HG02938 (cell line): Measurements from ENCODE around the gene TBX1.

ENCODE experiments used
- ATAC-seq: cut with Tn5 transposase; IDR thresholded peaks from one replicate; pipeline ENCODE4 v1.9.1; 2021; ENCODE audit warnings: mild to moderate bottlenecking, moderate library complexity; ENCODE audit not compliant: unreplicated experiment

The TBX1 gene

DNA sequence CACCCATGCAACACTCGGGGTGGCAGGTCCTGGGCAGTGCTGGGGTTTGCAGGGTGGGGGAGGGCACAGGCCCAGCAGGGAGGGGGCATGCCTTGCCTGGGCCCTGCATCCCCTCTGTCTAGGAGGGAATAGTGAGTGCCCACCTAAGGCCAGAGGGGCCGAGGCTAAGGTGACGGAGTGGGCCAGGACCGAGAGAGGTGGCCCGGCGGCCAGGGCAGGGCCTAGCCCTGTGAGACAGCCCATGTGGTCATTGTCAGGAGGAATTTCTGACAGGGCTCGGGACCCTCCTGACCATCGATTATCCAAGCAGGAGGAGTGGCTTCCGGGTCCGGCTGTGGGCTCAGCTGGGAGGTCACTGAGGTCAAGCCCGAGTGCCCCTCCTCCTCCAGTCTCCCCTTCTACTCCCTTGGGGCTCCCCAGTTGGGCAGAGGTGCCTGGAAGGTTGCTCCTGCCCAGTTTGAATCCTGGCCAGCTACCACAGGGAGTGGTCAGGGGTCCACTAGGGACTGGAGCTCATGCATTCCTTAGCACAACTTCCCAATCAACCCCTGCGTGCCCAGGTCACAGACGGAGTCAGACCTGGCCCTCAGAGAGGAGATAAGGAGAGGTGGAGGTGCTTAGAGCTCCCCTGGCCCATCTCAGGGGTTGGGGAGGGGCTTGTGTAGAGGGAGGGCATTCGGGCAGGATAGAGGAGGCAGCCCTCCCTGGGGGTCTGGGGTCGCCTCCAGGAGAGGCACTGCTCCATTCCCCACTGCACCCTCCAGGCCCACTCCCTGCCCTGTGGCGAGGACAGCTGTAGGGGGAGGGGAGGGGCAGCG lies 22.5 kb upstream of the TBX1 start:
- ATAC-seq, result no peak

DNA sequence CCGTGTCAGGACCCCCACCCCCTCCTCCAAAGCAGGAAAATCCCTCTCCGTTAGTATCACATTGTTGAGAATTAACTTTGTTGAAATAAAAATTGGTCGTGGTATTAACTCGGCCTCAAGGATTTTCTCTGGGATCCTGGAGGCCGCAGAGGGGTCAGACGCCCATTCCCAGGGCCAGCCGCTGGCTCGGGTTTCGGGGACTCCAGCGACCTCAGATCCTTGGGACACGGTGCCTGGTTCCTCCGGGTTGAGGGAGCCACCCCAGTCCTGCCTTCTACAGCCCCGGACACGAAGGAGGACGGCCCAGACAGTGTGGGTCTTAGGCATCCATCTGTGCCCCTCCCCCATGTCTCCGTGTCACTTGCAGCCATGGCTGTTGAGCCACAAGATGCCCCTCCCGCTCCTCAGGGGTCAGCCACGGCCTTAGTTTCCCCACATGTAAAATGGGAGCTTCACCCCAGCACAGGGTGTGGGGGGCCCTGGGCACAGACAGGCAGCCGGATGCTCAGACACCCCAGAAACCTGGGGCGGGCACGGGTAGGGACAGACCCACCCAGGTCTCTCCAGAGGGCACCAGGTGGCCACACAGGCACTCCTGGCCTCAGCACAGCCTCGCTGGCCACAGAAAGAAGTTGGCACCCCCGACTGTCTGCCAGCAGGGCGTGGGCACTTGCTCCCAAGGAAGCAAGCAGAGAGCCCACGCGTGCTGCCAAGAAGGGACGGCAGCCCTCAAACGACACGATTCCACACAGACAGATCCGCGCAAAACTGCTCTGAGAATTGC lies 21.7 kb upstream of the TBX1 start:
- no peak for ATAC-seq

DNA sequence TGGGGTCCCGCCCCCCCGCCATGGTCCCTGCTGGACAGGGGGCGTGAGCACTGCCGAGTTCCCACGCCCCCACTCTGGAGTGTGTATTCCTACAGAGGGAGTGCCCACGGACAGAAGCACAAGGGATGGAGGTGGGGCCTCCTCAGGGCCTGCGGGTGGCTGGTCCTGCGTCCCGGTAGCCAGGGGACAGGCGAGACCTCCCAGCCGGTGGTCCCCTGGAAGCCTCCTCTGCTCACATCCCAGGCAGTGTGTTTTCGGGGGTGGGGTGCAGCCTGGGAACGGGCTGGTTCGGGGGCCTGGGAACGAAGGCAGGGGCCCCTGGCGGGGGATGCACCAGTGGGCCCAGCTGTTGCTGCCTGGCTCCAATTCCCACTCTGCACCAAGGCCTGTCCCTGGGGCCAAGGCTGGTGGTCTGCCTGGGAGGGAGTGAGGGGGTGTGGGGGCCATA lies 21.1 kb upstream of the TBX1 start:
- ATAC-seq, result no peak

DNA sequence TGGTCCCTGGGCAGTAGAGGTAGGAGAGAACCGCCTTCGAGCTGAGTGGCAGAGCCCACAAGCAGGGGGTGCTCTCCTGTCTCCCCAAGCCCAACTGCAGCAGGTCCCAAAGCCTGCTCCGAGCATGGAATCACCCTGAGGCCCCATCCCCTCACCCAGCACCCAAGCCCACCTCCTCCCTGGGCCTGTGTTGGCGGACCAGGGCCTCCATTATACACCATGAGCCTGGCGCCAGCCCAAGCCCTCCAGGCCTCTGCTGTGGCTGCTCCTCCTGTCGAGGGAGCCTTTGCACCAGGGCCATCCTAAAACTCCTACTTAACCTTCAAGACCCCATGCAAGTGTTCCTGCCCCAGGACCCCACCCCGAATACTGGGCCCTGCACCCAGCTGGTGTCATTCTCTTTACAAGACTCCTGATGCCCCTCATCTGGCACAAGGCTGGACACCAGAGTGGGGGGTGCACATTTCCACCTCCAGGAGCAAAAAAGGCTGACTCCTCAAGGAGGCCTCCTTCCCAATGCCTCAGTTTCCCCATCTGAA lies 20.6 kb upstream of the TBX1 start:
- ATAC-seq, result no peak

DNA sequence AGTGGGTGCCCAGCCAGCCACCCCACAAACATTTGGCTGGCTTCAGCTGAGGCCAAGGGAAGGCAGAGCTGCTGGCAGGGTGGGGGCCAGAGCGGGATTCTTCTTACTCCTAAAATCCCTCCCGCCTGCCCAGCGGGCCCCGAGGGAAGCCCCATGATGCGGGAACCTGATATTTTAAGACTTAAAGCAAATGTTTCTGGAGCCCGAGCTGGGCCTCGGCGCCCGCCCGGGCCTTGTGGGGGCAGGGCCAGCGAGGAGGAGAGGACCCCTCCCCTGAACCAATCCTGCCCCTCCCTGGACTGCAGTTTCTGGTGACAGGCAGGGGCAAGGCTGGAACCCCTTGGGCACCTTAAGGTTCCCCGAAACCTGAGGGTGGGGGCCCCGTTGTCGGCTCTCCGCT lies 20.0 kb upstream of the TBX1 start:
- no peak for ATAC-seq

DNA sequence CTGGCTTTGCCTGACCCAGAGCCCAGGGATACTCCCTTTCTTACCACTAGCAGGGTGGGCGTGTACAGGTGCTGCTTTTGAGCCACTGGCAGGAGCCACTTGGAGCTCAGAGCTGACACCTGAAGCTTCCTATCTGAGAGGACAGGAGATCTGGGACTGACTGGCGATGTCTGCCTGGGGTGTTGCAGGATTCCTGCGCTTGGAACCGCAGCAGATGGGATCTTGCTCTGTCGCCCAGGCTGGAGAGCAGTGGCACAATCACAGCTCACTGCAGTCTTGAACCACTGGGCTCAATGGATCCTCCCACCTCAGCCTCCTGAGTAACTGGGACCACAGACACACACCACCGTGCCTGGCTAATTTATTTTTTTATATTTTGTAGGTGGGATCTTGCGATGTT lies 19.5 kb upstream of the TBX1 start:
- ATAC-seq, result no peak

DNA sequence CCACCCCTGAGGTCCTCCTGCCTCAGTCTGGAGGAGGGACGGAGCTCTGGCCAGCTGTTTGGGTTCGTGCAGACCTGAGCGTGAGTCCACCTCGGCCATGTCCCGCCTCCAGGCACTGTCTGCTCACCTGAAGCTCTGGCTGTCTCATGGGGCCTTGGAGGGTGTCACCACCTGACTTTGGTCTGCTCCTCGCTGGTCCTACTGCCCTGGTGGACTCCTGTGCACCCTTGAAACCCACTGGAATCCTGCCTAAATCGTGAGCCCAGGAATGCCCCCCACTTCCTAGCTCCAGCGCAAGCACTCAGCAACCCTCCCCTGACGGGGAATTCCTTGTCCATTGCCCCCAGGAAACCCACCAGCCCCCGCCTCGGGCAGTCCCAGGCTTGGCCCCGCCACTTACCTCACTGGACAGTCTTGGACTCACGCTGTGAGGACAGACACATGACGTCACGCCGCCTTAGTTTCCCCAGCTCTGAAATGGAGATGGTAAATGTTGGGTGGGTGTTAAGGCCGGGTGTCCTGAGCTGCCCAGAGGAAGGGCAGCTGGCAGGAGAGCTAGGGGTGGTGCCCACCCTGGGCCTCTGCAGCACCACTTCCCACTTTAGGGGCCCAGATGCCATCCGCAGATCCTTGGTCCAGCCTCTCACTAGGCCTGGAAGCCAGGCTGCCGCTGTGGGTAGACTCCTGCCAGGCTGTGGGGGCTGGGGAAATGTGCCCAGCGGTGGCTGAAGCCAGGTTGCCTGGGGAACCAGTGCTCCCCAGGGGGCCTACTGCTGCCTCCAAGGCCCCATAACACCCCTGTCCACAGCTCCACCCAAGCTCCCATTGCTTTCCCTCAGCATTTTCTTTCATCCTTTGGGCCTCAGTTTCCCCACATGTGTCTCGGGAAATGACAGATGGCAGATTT lies 18.2 kb upstream of the TBX1 start:
- no peak for ATAC-seq

DNA sequence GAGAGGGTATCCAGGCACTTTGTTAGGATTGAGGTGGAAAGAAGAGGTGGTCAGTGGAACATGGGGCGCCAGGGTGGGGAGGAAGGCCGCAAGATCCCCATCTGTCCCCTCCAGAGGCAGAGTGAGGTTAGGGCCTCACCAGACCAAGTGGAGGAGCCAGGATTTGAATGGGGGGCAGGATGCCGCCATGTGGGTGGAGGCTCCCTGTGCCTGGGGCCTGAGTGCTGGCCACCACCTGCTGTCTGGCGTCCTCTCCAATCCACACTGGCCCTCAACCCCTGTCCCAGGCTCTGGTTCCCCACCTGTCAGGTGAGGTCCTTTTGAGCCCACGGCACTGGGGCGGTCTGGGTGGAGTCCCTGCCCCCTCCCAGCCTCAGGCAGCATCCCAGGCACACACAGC lies 17.5 kb upstream of the TBX1 start:
- ATAC-seq, result no peak

DNA sequence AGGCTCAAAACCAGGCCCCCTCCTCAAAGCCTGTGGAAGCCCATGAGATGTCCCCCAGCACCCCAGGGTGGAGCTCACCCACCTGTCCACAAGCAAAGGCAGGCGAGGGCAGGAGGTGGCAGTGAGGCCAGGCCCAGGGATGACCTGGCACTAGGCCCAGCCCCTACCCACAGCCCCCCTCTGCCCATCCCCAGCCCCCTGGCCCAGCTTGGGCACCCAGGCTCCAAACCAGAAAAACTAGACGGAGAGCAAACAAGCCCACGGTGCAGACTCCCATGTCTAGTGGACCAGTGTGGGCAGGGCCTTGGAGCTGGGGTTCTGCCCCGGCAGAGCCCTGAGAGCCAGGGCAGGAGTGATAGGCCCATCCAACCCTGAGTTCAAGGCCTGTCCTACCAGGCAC lies 16.9 kb upstream of the TBX1 start:
- ATAC-seq, result no peak

DNA sequence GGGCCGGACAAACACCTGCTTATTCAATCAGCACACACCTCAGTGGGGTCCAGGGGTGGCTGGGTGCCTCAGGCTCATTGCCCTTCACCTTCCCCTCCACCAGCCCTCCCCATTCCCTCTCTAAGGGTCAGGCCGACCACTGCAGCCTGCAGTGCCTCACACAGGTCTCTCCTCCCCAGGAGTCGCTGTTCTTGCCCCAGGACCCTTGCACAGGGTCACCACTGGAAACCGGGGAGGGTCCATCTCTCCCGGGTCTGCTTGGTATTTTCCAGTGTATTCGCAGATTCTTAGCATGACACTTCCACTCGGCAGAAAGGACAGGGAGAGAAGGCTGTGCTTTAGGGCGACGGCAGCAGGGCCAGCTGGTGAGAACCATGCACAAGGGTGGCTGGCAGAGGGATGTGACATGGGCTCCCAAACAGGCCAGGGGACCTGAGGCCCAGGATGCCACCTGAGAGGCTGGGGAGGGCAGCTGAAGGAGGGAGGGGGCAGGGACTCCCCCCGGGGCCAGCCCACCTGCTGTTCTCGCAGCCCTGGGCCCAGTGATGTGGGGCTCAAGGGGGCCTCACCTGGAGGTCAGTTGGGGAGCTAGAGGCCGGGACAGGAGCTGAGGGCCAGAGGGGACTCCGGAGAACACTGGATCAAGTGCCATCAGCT lies 16.1 kb upstream of the TBX1 start:
- ATAC-seq, result no peak

DNA sequence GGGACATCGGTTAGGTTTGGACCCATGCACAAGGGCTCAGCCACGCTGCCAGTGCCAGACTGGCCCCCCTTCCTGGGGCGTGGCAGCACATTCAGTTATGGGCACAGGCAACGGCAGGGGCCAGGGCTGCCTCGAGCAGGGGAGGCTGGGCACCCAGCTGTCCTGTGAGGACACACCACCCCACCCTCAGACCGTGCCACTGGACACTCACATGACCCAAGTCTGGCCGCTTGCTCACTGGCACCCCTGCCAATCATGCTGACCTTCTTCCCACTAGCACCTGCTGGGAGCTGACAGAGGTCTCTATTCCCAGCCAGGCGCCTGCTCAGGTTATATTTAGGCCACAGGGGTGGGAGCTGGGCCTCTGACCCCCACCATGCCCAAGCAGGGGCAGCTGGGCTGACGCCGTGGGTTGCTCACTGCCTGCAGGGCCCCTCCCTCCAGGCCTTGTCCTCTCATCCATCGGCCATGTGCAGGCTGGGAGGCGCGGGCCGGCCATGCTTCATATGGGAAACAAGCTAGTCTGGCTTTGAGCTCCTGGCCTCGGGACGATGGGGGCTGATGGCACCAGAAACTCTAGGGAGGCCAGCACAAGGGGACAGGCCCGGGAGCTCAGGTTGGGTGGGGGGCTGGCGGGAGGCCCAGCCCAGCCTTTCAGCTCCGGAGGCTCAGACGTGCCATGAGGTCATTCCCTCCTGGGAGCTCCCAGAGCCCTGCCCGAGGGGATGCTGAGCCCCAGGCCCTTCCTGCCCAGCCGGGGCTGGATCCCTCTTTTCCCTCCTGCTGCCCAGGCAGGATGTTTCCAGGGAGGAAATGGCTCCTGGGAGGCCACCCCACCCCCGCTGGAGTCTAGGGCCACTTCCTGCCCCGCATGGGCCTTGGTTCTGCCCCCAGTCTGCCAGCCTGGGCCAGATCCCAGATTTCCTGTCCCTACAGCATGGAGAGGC lies 15.2 kb upstream of the TBX1 start:
- ATAC-seq, result no peak

DNA sequence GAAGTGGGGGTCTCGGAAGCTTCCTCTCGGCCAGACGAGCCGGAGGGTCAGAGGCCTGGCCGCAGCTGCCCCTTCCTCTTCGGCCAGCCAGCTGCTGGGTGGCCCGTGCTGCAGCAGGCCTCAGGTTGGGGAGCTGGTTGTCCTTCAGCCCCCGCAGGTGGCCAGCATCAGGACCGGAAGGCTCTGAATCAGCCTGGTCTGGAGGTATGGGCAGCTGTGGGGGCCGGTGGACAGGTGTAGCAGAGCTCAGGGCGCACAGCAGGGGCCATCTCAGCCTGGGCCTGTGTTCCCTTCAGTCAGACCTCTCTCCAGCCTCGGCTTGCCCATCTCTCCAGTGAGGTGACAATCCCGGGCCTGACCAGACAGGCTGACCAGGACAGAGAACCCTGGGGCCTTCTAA lies 13.9 kb upstream of the TBX1 start:
- ATAC-seq, result no peak

DNA sequence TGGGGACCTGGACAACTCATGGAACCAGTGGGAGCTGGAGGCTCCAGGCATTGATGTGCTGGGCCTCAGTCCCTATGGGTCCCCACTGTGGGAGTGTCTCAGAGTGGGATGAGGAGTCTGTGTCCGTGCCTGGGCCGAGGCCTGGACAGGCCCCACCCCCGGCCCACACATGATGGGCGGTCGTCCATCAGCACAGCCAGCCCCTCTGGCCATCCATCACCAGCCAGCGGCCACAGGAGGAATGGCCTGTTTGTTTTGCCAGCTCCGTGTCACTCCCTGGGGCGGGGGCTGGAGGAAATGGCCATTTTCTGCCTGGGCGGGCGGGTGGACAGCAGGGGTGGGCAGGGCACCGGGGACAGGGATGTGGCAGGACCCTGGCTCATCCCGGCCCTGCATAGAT lies 13.0 kb upstream of the TBX1 start:
- ATAC-seq, result no peak

DNA sequence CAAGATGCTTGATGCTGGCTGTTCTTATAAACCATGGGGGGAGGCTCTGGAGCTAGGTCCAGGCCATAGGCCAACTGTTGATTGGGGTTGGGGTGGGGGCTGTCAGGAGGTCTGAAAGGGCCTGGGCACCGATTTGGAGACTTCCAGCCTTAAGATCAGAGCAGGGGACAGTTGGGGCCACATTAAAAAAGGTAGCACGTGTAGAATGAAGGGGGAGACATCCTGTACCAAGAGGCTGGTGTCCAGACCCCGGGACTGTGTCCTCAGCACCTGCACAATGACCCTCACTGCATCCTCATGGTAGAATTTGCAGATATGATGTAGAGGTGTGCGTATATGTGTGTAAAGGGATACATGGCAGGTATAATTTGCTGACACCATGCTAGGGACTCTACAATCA lies 12.4 kb upstream of the TBX1 start:
- ATAC-seq, result no peak

DNA sequence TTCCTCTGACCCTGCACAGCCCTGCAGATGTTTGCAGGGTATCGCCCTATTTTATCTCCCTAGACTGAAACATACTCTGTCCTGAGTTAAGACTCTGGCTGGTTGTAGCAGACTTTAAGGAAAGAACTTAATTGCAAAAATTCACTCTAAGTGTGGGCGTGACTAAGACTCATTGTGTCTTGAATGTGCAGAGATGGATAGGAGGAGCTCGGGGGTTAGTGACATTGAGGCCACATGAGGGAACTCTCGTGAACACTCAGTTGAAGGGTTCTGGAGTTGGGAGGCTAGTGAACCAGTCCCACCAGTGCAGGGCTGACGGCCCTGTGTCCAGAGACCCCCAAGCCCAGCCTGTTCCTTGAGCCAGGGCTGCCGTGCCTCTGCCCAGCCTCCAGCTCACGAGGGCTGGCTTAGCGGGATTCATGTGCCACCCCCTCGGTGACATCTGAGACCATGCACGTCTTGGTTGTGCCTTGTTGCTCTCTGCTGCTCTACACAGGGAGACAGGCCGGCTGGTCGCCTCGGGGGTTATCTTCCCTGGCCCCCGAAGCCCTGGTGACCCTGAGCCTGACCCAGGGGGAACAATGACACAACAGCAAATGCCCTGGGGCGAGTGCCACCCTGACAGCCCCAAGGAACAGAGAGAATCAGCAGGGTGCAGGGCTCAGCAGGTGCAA lies 11.4 kb upstream of the TBX1 start:
- ATAC-seq, result no peak

DNA sequence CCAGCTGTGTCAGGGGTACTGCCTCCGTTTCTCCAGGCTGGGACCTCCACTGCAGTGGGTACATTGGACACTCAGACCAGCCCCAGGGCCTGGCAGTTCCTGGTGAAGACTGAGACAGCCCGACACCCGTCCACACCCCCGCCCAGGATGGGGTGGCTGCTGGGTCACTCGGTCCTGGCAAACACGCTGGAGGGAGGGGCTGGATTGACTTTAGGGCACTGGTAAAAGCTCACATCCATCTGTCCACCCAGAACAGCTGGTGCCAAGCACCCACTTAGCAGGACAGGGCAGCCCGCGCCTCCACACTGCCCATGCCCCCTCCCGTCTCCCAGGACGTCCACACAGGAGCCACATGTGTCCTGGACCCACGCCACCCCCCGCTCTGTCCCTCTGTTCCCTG lies 10.7 kb upstream of the TBX1 start:
- ATAC-seq, result no peak

DNA sequence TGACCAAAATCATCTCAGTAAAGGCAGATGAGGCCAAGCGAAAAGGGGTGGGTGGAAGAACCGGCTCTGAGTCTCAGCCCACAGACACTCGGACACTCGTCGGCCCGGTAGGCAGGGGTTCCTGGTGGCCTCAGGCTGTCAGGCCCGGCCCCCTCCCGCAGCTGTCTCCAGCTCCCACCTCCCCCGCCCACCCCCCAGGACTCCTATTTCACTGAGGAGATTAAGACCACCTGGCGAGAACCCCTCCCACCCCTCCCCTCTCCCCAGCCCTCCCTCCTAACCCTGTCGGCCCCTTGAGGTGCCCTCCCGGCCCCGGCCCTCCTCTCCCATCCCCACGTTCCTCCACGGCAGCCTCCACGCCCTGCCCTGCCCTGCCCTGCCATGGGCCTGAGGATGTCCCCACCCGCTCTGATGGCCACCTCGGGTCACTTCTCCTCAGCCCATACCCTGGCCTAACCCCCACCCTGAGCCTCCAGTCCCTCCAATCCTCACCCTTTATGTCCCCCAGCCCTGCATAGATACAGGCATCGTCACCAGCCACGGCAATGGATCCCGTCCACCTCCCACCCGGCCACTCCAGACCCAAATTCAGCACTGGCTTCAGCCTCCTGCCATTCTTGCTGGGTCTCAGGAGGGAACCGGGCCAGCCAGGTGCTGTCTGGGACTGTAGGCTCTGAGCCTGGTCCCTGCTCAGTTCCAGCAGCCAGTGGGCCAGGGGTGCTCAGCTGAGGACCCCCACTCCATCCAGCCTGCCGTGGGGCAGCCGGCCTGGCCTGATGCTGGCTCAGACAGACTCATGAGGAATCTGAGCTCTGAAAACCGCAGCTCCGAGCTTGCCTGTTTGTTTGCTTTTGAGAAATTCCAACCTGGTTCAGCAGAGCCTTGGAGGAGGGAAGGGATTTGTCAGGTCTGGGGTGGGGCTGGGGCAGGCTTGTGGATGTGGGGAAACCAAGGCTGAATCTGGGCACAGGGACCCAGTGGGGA lies 9.8 kb upstream of the TBX1 start:
- no peak for ATAC-seq
